HG02938 (cell line): ENCODE results near the gene BIK.

ENCODE experiments used
- ATAC-seq: cut with Tn5 transposase; IDR thresholded peaks from one replicate; pipeline ENCODE4 v1.9.1; 2021; ENCODE audit warnings: mild to moderate bottlenecking, moderate library complexity; ENCODE audit not compliant: unreplicated experiment

Gene BIK, protein sequence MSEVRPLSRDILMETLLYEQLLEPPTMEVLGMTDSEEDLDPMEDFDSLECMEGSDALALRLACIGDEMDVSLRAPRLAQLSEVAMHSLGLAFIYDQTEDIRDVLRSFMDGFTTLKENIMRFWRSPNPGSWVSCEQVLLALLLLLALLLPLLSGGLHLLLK

DNA sequence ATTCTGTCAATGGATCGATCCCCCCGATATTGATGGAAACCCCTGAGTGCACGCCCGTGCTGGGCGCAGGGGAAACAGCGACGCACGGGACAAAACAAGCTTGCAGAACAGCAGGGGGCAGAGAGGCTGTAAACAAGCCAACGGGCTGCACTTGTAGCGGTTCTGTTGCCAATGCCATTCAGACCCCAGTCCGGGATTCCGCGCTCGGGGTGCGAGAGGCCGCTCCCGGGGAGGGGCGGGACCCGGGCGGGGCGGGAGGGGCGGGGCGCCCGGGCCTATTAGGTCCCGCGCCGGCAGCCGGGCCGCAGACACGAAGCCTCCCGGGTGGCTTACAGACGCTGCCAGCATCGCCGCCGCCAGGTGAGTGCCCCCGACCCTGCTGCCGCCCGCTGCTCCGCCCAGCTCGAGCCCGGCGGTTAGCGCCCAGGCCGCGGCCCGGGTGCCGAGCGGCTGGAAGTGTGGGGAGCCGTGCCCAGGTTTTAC, at the start of gene BIK:
TSS of gene BIK (plus strand) at position 307 of the 483 bp plus-strand sequence. CDS start 13,273 bp downstream, outside the sequence.
- no peak for ATAC-seq

DNA sequence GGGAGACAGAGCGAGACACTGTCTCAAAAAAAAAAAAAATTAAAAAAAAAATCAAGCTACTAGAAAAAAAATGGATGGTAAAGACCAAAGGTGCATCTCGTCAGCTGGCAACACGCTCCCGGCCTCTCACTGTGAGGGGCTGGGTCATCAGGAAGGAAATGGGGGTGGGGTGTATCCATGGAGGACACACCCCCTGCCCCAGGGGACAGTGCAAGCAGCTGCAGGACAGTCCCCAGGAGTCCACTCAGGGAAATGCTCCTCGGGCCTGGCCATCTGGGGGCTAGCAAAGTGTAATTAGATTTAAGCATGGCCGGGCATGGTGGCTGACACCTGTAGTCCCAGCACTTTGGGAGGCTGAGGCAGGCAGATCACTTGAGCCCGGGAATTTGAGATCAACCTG, 44.4 kb upstream of the BIK start:
- ATAC-seq = no peak

DNA sequence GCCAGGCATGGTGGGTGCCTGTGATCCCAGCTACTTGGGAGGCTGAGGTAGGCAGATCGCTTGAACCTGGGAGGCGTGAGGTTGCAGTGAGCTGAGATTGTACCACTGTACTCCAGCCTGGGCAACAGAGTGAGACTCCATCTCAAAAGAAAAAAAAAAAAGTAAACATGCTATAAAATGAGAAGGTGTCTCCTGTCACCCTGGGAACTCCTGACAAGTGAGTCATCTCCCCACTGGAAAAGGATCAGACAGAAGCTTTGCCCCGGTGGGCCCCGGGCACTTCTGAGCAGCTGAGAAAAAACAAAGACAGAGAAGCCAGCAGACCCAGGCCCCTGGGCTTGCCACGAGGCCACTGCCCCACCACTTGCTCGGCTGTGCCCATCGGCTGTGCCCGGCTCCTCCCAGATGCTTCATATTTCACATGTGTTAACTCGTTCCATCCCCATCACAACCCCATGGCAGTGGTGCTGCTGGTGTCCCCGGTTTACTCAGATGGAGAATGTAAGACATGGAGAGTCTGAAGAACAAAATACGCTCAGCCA, 43.6 kb upstream of the BIK start:
- no peak for ATAC-seq

DNA sequence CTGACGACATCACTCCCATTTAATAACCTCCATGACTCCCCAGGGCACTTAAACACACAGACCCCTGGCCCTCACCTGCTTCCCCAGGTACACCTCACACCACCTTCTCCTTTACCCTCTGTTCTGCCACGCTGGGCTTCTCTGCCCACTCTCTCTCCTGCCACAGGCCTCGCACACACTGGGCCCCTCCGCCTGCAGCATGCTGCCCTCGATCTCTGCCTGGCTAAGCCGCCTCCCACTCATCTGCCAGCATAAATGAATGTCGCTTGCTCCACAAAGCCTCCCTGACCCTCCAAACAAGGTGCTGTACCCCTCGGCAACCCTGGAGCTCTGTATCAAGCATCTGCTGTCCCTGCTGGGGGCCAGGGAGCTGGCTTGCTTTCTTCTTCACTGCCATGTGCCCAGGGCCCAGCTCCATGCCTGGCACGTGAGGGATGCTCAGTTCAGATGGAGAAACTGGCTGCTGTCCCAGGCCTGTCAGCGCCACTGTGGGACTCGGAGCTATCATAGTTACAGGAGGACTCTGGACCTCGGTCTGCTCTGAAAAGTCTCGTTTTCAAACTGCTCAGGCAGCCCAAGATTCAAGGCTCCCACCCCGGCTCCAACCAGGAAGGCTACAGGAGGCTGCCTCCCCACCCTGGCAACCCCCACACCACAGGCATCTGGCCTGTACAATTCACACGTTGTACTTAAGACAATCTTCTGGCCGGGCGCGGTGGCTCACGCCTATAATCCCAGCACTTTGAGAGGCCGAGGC, 33.3 kb upstream of the BIK start:
- ATAC-seq = no peak

DNA sequence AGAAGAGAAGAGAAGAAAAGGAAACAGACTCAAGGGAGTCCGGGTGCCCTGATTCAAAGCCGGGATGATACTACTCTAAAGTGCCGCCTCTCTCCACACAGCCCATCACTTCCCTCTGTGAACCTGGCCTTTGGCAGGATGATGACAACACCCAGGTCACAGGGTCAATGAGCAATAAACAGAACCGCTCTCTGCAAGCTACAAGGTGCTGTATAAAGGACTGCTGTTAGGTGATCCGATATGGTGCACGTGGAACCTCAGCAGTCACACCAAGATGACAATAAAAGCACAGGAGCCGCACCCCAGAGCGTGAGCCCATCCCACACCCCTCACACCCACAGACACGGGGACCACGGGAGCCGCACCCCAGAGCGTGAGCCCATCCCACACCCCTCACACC, 32.0 kb upstream of the BIK start:
- ATAC-seq = no peak

DNA sequence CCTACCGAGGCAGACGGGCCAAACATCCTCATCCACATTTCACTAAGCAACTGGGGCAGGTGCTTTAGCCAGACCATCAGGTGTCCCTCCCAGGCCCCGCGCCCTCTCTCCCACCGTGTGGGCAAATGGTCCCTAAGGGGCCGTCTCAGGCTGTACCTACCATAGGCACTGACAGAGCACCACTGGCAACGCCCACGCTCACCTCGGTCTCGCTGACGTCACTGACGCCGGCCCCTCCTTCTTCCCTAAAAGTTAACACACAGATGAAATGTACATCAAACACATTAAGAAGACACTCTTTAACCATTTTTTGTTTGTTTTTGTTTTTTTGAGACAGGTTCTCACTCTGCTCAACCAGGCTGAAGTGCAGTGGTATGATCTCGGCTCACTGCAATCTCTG, 30.8 kb upstream of the BIK start:
- no peak for ATAC-seq

DNA sequence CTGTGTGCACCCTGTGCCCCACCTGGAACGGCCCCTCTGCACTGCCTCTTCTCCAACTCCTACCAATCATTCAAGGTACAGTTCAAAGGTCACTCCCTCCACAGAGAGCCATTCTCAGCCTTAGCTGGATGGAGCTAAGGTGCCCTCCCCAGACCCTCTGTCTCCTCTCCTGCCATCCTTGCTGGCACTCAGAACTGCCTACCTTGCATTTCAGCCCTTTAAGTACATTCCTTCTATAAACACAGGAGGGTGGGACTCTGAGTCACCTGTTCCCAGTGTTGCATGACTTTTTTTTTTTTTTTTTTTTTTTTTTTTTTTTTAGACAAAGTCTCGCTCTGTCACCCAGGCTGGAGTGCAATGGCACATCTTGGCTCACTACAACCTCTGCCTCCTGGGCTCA, 29.9 kb upstream of the BIK start:
- no peak for ATAC-seq

DNA sequence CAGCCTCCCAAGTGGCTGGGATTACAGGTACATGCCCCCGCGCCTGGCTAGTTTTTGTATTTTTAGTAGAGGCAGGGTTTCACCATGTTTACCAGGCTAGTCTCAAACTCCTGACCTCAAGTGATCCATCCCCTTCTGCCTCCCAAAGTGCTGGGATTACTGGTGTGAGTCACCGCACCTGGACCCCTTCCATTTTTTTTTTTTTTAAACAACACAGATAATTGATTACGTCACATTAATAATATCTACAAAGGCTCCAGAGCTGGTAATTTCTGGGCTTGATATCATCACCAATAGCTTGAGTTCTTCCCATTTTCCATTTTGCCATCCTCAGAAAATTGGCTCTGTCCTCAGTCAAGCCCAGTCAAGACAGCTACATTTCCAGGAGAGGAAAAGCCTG, 28.6 kb upstream of the BIK start:
- ATAC-seq = no peak

DNA sequence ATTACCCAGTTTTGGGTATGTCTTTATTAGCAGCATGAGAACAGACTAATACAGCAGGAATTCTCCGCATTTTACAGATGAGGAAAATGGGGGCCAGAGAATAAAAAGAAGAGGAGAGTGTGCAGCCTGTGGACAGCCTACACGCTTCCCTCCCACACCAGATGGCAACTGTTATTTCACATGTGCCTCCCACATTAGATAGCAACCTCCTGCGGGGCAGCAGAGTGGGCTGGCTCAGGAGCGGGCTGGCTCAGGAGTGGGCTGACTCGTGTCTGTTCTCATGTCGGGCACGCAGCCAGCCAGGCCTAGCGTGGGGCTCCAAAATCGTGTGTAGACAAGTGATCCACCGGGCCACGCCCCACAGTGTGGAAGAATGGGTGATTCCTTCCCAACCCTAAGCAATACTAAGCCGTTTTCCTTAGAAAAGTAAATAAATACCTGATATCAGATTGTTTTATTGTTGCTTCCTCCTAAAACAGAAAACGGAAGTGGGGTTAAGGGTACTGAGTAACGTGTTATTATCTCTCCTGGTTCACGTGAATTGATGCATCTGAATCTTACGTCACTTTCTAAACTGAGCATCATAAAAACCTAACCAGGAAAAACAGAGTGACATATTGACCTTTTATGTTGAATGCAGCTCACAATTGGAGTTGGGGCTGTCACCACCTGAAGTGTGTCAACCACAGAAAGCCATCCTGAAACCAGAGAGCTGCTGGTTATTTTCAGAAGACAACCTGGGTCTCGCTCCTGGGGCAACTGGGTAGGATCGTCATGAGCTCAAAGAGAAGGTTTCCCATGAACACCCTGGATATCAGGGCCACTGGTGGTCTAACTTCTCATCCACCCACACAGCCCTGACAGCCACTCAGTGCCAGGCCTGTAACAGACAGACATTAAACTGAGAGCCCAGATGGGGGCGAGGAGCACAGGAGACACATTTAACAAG, 24.6 kb upstream of the BIK start:
- ATAC-seq = no peak

DNA sequence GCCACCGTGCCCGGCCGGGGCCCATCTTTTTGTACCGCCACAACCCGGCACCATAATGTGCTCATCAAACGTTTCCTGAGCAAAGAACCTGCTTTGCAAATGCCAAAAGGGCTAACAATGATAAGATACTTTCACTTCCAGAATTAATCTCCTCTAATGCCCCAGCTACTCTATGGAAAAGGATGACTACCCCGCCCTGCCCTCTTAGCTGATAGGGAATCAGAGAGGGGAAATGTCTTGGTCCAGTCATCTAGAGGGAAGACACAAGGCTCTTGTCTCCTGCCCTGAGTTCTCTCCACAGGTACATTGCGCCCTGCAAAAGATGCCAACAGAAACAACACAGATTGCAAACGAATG, 21.9 kb upstream of the BIK start:
- no peak for ATAC-seq

DNA sequence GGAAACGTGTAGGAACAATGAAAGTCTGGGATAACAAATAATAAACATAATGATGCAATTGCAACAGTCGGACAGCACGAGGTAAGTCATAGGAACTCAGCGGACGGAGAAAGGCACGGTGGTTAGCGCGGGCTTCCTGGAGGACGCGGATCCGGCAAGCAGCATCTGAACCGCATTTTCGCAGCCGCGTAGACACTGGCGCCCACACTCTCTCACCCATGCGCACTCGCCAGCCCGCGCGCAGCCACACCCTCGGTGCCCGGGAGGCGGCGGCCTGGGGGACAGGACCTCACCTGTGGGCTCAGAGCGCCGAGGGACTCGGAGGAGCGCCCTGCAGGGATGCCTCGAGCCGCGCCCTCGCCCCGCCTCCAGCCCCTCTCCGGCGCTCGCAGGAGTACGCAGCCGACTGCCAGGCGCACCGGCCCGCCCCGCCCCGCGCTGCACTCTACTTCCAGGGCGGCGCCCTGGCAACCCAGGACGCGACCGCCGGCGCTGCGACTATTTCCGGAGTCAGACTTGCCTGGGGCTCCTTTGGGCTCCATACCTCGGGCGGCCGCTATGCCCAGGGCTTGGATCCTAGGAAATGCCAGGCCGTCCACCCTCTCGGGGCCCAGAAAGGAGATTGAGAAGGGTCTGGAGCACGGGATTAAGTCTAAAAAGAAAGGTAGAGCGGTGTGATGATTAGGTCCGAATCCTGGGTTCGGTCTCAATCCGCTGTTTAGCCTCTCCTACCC, 21.4 kb upstream of the BIK start, which contains the start of gene TTLL1:
TSS of gene TTLL1 (minus strand) at position 408 of the 734 bp plus-strand sequence. CDS start 13,805 bp downstream, outside the sequence.
- ATAC-seq = no peak

DNA sequence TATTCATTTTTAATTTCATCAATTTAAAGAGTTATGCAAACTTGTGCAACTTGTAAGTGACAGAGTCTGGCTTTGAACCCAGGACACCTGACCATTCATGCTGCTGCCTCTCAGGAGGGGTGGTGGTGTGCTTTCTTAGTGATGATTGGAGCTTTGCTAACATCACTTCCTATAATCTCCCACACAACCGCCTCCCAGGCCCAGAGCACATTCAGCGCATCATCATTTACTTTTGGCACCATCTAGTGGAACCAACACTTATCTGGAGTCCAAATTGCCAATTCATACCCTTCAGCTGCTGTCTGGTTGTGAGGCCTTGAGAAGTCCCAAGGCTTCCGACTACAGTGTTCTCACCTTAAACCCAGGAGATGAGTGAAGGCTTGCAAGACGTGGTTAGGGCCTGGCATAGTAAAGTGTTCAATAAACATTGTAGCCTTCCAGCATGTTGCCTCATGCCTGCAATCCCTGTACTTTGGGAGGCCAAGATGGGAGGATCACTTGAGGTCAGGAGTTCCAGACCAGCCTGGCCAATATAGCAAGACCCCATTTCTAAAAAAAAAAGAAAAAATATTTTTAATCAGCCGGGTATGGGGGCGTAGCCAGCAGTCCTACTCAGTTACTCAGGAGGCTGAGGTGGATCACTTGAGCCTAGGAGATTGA, 20.3 kb upstream of the BIK start:
- no peak for ATAC-seq

DNA sequence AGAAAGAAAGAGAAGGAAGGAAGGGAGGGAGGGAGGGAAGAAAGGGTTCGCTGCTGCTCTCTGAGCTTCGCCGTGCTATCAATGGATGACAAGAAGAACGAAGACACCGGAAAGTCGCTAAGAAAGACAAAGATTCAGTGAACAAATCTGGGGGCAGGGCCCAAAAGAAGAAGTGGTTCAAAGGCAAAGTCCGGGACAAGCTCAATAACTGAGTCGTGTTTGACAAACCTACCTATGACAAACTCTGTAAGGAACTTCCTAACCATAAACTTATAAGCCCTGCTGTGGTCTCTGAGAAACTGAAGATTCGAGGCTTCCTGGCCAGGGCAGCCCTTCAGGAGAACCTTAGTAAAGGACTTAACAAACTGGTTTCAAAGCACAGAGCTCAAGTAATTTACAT, 18.5 kb upstream of the BIK start:
- ATAC-seq = no peak

DNA sequence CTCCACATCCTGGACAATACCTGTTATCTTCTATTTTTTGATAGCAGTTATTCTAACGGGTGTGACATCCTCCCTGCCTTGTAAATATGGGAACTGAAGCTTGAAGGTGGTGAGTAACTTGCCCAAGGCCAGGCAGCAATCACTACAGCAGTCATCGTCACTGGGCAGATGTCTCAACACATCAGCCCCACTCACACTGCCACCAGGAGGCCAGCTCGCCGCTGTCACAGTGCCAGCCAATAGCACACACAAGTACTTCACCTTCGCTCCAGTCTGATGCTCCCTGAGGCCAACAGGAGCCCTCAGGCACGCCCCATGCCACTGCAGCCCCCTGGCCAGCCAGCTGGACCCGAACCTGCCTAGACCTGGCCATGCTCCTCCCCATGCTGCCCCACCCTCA, 16.5 kb upstream of the BIK start:
- no peak for ATAC-seq

DNA sequence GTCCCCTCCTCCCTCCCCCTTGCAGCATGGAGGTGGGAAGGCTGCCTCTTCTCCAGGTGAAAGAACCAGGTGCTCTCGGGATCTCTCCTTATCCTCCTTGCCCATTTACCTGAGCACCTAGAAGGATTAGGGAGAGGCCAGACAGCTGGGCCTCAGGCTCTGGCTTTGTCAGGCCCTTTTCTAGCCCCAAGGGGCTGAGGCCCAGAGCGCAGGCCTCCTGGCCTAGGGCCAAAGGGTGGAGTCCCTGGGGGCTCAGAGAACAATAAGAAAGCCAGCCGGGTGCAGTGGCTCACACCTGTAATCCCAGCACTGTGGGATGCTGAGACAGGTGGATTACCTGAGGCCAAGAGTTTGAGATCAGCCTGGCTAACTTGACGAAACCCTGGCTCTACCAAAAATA, 16.0 kb upstream of the BIK start:
- no peak for ATAC-seq

DNA sequence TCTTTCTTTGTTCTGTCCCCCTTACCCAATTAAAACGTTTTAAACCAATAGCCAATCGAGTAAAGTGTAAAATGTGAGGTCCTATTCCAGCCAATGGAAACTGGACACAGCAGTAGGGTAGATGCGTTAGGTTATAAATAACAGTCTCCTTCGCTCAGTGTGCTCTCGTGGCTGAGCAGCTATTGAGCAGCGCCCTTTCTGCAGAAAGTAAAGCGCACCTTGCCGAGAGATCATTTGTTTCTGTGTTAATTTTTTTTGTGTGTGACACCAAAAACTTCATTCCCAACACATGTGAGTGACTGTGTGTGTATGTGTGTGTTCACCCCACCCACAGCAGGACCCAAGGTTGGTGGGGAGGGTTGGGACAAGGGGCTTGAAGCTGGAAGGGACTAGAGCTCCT, 14.1 kb upstream of the BIK start:
- no peak for ATAC-seq

DNA sequence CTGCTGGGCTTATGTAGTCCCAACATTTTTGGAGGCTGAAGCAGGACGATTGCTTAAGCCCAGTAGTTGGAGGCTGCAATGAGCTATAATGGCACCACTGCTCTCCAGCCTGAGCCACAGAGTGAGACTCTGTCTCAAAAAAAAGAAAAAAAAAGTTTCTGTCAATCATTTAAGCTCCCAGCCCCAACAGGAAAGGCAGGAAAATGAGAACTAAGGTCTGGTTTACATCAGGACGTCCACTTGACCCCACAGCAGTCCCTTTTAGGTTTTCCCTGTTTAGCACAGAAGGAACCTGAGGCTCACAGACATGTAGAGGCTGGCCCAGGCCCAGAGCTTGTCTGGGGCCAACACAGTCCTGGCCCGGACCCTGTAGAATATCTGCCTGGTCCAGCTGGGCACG, 12.2 kb upstream of the BIK start:
- no peak for ATAC-seq

DNA sequence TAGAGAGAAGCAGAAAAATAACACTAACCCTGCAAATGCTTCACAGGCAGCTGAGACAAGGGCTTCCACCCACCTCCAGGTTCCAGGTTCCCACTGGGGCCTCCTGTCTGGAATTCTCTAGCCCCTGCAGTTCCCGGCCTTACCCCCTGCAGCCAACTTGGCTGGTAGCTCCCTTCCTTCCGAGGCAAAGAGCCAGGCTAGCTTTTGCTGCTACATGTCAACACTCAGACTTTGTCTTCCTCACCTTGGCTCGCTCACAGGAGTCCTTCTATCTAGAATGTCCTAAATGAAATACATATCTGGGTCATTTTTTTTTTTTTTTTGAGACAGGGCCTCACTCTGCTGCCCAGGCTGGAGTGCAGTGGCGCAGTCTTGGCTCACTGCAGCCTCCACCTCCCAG, 11.5 kb upstream of the BIK start:
- ATAC-seq = no peak

DNA sequence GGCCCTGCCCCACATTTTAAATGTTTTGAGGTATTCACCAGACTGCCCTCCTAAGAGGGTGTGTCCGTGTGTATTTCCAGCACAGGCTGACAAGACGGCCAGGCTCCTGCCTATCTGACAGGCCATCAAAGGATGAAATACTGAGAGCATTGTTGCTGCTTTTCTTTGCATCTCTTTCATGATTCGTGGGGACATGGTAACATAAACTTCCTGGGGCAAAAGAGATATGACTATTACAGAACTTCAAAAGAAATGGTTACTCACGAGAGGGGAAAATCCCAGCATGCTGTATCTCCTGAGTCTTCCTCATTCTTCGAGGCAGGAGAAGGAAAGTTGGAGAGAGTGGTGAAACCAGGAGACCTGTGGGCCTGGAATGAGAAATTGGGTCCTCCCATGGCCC, 10.3 kb upstream of the BIK start:
- ATAC-seq = no peak

DNA sequence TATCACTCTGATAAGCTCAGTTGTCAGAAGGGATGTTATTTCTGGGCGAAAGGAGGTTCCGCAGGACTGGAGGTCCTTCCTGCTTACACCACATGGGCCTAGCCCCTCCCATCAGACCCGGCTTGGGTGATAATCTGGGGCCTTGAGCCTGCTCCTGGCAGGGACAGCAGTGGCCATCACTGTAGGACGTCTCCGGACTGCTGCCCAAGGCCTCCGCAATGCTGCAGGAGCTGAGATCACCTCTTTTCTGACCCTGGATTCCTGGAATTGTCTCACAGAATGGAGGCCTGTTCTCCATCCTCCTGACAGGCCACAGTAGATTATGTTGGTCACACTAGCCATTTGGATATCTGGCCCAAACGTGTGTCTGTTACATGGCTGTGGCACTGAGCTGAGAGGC, 9.2 kb upstream of the BIK start:
- ATAC-seq = no peak
